K562 (cell line): ENCODE data around the gene SNX18. TPM values are rescaled to one million over a fixed set of nuclear protein-coding genes. Genes with fewer than 3 reads are reported as not detected.

Experiments
- ATAC-seq: fragments of 200-7000 bp; cut with Tn5 transposase; 3 replicates; pipeline ENCODE4 v1.9.1; 2020; ENCODE audit warnings: moderate library complexity
- BruUV-seq: library from RNA; stranded (reverse); fragments of 400-500 nt; replicated peaks from 2 replicates; lab custom pipeline; 2021; lab: Mats Ljungman, UMichigan
- CTCF ChIA-PET: fragments of 300-600 bp; formaldehyde crosslinking; extraction: SDS; loops from one replicate; lab custom pipeline; 2021; ENCODE audit warnings: low intra/inter-chr PET ratio; lab: Yijun Ruan, JAX
- POLR2A ChIA-PET: fragments of 300-600, 350-650 bp; sonication (Branson Sonifier 250); formaldehyde crosslinking; extraction: SDS; loops from one replicate; lab custom pipeline; 2021; ENCODE audit warnings: antibody characterized with exemption, inconsistent platforms; lab: Yijun Ruan, JAX
- DNase-seq, 4 experiments: peaks; one replicate each; pipeline versions ENCODE4 v3.0.0 to v3.0.0-alpha.2; 2011 to 2018; ENCODE audit warnings: low spot score in 3 of 4, mixed read lengths in 3 of 4; ENCODE audit errors: extremely low read depth in 1 of 4
- FAIRE-seq: peaks from 2 replicates; lab custom pipeline; 2011; peaks lifted over from hg19 to GRCh38; lab: Jason Lieb, UNC
- H2AFZ ChIP-seq: 2 replicates; pipeline ENCODE4 v1.6.0; 2011; ENCODE audit warnings: low read depth, low read length, control low read depth, inconsistent platforms
- H3K27ac ChIP-seq: fragments of 200-600 bp; 3 replicates; pipeline ENCODE4 v1.8.0; 2011; ENCODE audit warnings: low read depth, mild to moderate bottlenecking, control low read depth, inconsistent platforms, low read length, moderate library complexity, mixed read lengths; ENCODE audit errors: extremely low read depth
- H3K27me3 ChIP-seq, 2 experiments: fragments of 300-600 bp in 1 of 2; 2 replicates in 1 of 2; 3 replicates in 1 of 2; pipeline versions ENCODE4 v1.6.0 to v1.8.0; 2011; ENCODE audit warnings: inconsistent platforms in 2 of 2, low read length in 2 of 2, mild to moderate bottlenecking in 1 of 2, mixed read lengths in 1 of 2, moderate library complexity in 1 of 2; ENCODE audit not compliant: control insufficient read depth in 2 of 2, insufficient read depth in 2 of 2
- H3K36me3 ChIP-seq: fragments of 300-600 bp; 3 replicates; pipeline ENCODE4 v1.8.0; 2011; ENCODE audit warnings: mild to moderate bottlenecking, low read length, inconsistent platforms; ENCODE audit not compliant: control insufficient read depth, insufficient read depth
- H3K4me1 ChIP-seq, 2 experiments: fragments of 200-600 bp in 1 of 2; replicated peaks in 1 of 2; 2 replicates in 1 of 2; 3 replicates in 1 of 2; pipeline versions ENCODE4 v1.5.1 to v1.8.0; 2011; ENCODE audit warnings: inconsistent platforms in 2 of 2, low read length in 2 of 2, mild to moderate bottlenecking in 1 of 2, mixed read lengths in 1 of 2, moderate library complexity in 1 of 2; ENCODE audit not compliant: control insufficient read depth in 2 of 2, insufficient read depth in 2 of 2
- H3K4me2 ChIP-seq: 2 replicates; pipeline ENCODE4 v1.6.1; 2011; ENCODE audit warnings: low read length, control low read depth, inconsistent platforms, mixed read lengths; ENCODE audit not compliant: insufficient read depth
- H3K4me3 ChIP-seq: fragments of 200-600 bp; sonication (generic), shearing (Covaris generic); 2 replicates; pipeline ENCODE4 v1.5.1; 2016; ENCODE audit warnings: control low read depth, inconsistent platforms
- H3K79me2 ChIP-seq: fragments of 200-600 bp; 3 replicates; pipeline ENCODE4 v1.8.0; 2011; ENCODE audit warnings: low read length, inconsistent platforms; ENCODE audit not compliant: control insufficient read depth, insufficient read depth
- H3K9ac ChIP-seq, 2 experiments: 2 replicates each; pipeline versions ENCODE4 v1.6.0 to v1.6.1; 2011; ENCODE audit warnings: low read depth in 2 of 2, low read length in 2 of 2, control low read depth in 1 of 2, inconsistent platforms in 1 of 2, mild to moderate bottlenecking in 1 of 2, mixed read lengths in 1 of 2; ENCODE audit not compliant: insufficient read depth in 1 of 2
- H3K9me1 ChIP-seq: one replicate; pipeline ENCODE4 v1.6.0; 2011; ENCODE audit warnings: inconsistent platforms, mild to moderate bottlenecking, low read length, moderate library complexity; ENCODE audit not compliant: control insufficient read depth, insufficient read depth
- H3K9me3 ChIP-seq: replicated peaks from 2 replicates; pipeline ENCODE4 v1.5.1; 2011; ENCODE audit warnings: low read depth, low read length, inconsistent platforms; ENCODE audit not compliant: control insufficient read depth, insufficient read depth
- H4K20me1 ChIP-seq: replicated peaks from 2 replicates; pipeline ENCODE4 v1.6.1; 2011; ENCODE audit warnings: low read length, inconsistent platforms, mixed read lengths; ENCODE audit not compliant: control insufficient read depth, insufficient read depth
- ATF1 ChIP-seq, 2 experiments: fragments of 450-650 bp in 1 of 2; IDR thresholded peaks; 2 replicates each; pipeline ENCODE4 v1.6.1; 2016; ENCODE audit warnings: missing compliant biosample characterization in 1 of 2, missing genetic modification characterization in 1 of 2
- CHD2 ChIP-seq: IDR thresholded peaks from 2 replicates; pipeline ENCODE4 v1.6.1; 2011; ENCODE audit warnings: low read depth, low read length
- ELF2 ChIP-seq: fragments of 250-450 bp; sonication (Bioruptor Pico); IDR thresholded peaks from 2 replicates; pipeline ENCODE4 v1.5.0; 2021; ENCODE audit warnings: mild to moderate bottlenecking
- KLF1 ChIP-seq: fragments of 450-650 bp; IDR thresholded peaks from 2 replicates; pipeline ENCODE4 v1.6.1; 2016; ENCODE audit warnings: missing genetic modification characterization, missing compliant biosample characterization
- LEF1 ChIP-seq: fragments of 450-650 bp; IDR thresholded peaks from 2 replicates; pipeline ENCODE4 v1.6.1; 2016; ENCODE audit warnings: mild to moderate bottlenecking
- PATZ1 ChIP-seq: fragments of 250-450 bp; sonication (Bioruptor Pico); IDR thresholded peaks from 2 replicates; pipeline ENCODE4 v1.5.0; 2020; ENCODE audit warnings: mild to moderate bottlenecking, borderline replicate concordance
- PBX2 ChIP-seq, 2 experiments: IDR thresholded peaks in 1 of 2; conservative IDR thresholded peaks in 1 of 2; 2 replicates each; pipeline ENCODE4 v1.6.1; 2016; ENCODE audit warnings: low read depth in 2 of 2, mild to moderate bottlenecking in 1 of 2, missing compliant biosample characterization in 1 of 2, missing genetic modification characterization in 1 of 2, moderate library complexity in 1 of 2
- SMAD3 ChIP-seq: fragments of 450-650 bp; formaldehyde crosslinking; conservative IDR thresholded peaks from 2 replicates; pipeline ENCODE4 v1.4.0; 2020; ENCODE audit warnings: mild to moderate bottlenecking
- XRCC3 ChIP-seq: fragments of 450-650 bp; IDR thresholded peaks from 2 replicates; pipeline ENCODE4 v1.6.1; 2017; ENCODE audit warnings: mild to moderate bottlenecking, moderate library complexity
- XRCC5 ChIP-seq: fragments of 200-400 bp; formaldehyde crosslinking; IDR thresholded peaks from 2 replicates; pipeline ENCODE4 v1.6.1; 2017; ENCODE audit warnings: low read depth, mild to moderate bottlenecking, low read length
- ZBTB1 ChIP-seq: sonication (generic); formaldehyde crosslinking; IDR thresholded peaks from 2 replicates; pipeline ENCODE4 v1.8.1; 2023; ENCODE audit warnings: missing genetic modification reagents, low read depth, mild to moderate bottlenecking, borderline replicate concordance
- ZNF174 ChIP-seq: fragments of 250-450 bp; sonication (Bioruptor Pico); IDR thresholded peaks from 2 replicates; pipeline ENCODE4 v1.4.0; 2020; ENCODE audit warnings: mild to moderate bottlenecking
- ZNF274 ChIP-seq: IDR thresholded peaks from 2 replicates; pipeline ENCODE4 v1.6.1; 2011; ENCODE audit warnings: low read depth, mild to moderate bottlenecking, low read length, moderate library complexity, borderline replicate concordance
- ZNF507 ChIP-seq: conservative IDR thresholded peaks from 2 replicates; pipeline ENCODE4 v1.6.1; 2017; ENCODE audit warnings: missing genetic modification characterization, missing compliant biosample characterization
- ZNF586 ChIP-seq: fragments of 450-650 bp; formaldehyde crosslinking; conservative IDR thresholded peaks from 2 replicates; pipeline ENCODE4 v1.4.0; 2020; ENCODE audit warnings: mild to moderate bottlenecking, moderate library complexity
- ZNF589 ChIP-seq: fragments of 200-800 bp; sonication (Bioruptor generic); IDR thresholded peaks from 2 replicates; pipeline ENCODE4 v1.6.1; 2016; ENCODE audit warnings: low read depth, missing genetic modification characterization, missing compliant biosample characterization
- ZNF668 ChIP-seq: fragments of 250-450 bp; sonication (Bioruptor Pico); IDR thresholded peaks from 2 replicates; pipeline ENCODE4 v1.8.0; 2022; ENCODE audit warnings: mild to moderate bottlenecking, inconsistent platforms
- WGBS: fragments of 100-300 bp; shearing (Covaris generic); methylation state at CpG from one replicate; pipeline ENCODE4 v1.1.6; 2016; ENCODE audit warnings: low coverage, mixed read lengths; ENCODE audit not compliant: insufficient coverage; ENCODE audit errors: missing lambda C conversion rate; 5-methylcytosine and 5-hydroxymethylcytosine counted together
- in situ Hi-C: fragments of 300-500 bp; cut with MboI; formaldehyde crosslinking; loops from 4 replicates; pipeline ENCODE4 v1.15.0; 2018; ENCODE audit warnings: inconsistent platforms, mixed read lengths
- intact Hi-C: fragments of 100-400 bp; cut with micrococcal nuclease; formaldehyde crosslinking; loops from 2 replicates; pipeline ENCODE4 v1.14.2; 2022
- polyA plus RNA-seq, 8 experiments: library from polyadenylated mRNA; depleted of rRNA in 4 of 8; stranded (reverse) in 5 of 8; unstranded in 3 of 8; fragments of >200 nt; fragmentation: Nextera tagmentation in 2 of 8; fragmentation: Illumina TruSeq in 1 of 8; extraction: Ambion mirVana in 2 of 8; extraction: Trizol in 1 of 8; gene quantifications; 2 replicates each; pipeline versions ENCODE4 v1.2.1 to v1.2.3, GENCODE V29; 2011 to 2014; ENCODE audit warnings: inconsistent platforms in 1 of 8, missing spikeins in 1 of 8
- total RNA-seq, 7 experiments: library from RNA; depleted of rRNA in 6 of 7; stranded (reverse); fragments of >200 nt in 6 of 7; fragmentation: Illumina TruSeq in 2 of 7; extraction: Trizol in 2 of 7; gene quantifications; 2 replicates each; pipeline versions ENCODE4 v1.2.1 to v1.2.3, GENCODE V29; 2011 to 2021; ENCODE audit warnings: low replicate concordance in 1 of 7
- TF ChIP-seq, protein P1 (sequence below): sonication (generic); formaldehyde crosslinking; IDR thresholded peaks from 2 replicates; pipeline ENCODE4 v1.8.0; 2022; ENCODE audit warnings: mild to moderate bottlenecking, missing genetic modification reagents

The SNX18 gene
- total and polyA plus RNA-seq, 9 of the 15 experiments (the other 6 are each of a cell fraction or from before 2014, with no cell fraction given) = 2.3 to 8.8 (median 6.0) TPM

- no peak for TF ChIP-seq ZNF589
- TF ChIP-seq ZNF507 = no peak
- TF ChIP-seq XRCC5 = no peak
- no peak for TF ChIP-seq XRCC3
- no peak for TF ChIP-seq ATF1 (CRISPR knock-in tag; IDR thresholded peaks at IDR 0.05)
- no peak for TF ChIP-seq ATF1 (tag; IDR thresholded peaks at IDR 0.05)
- TF ChIP-seq CHD2 = no peak
Measured at GRCh38 chr5:54470128-54470527, 47.4 kb upstream of the SNX18 start (continued).

- Histone ChIP-seq H3K4me3 (no peak overlapping the region), H3K36me3 (no peaks in the 10 kb centered on the region), H3K4me1 (peaks cover 0 to 7% of the 10 kb centered on the region in 2 experiments; a peak in 3 of 5 replicates), H4K20me1 (no peaks in the 10 kb centered on the region), H3K27ac (no peak overlapping the region), H3K79me2 (no peaks in the 10 kb centered on the region), H3K4me2 (no peak overlapping the region), H3K27me3 (no peaks in the 10 kb centered on the region), H3K9ac (no peak overlapping the region), H3K9me3 (no peaks in the 10 kb centered on the region), H2AFZ (no peak overlapping the region), H3K9me1 (no peaks in the 10 kb centered on the region)
- TF ChIP-seq SMAD3 (CRISPR knock-in tag) (no peak), ZNF274 (no peak), PBX2 (CRISPR knock-in tag; IDR thresholded peaks at IDR 0.05; ENCODE audit: low read depth) (no peak), PBX2 (tag; conservative IDR thresholded peaks at IDR 0.05; ENCODE audit: low read depth) (no peak), ZNF174 (CRISPR knock-in tag) (no peak), ZNF586 (CRISPR knock-in tag) (no peak), ZNF668 (no peak), KLF1 (no peak), PATZ1 (CRISPR knock-in tag) (no peak), LEF1 (no peak), ELF2 (CRISPR knock-in tag) (no peak), ZBTB1 (CRISPR knock-in tag) (no peak)
- TF ChIP-seq, protein P1, sequence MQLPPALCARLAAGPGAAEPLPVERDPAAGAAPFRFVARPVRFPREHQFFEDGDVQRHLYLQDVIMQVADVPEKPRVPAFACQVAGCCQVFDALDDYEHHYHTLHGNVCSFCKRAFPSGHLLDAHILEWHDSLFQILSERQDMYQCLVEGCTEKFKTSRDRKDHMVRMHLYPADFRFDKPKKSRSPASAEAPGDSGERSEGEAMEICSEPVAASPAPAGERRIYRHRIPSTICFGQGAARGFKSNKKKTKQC (CRISPR knock-in tag) = no peak
- FAIRE-seq = no peak
- no peak for ATAC-seq
- BruUV-seq = no TSS peak
- ChIA-PET POLR2A (interaction anchor here (0.6 to 2.8 kb wide), 3 partner anchors 10 to 30 kb away, joined by 3 to 7 read pairs (median 3); partner anchors contain the start of gene HSPB3), CTCF (no interaction called here)
- in situ Hi-C loops (no loop called here), intact Hi-C loops (no loop called here)
- WGBS = 31% methylated on average over 1 of the region's 1 CpG
- DNase-seq = no peak
Measured at GRCh38 chr5:54470677-54471076, 46.9 kb upstream of the SNX18 start.
